ENCODE data around the gene SNAPC2.

The SNAPC2 gene

DNA sequence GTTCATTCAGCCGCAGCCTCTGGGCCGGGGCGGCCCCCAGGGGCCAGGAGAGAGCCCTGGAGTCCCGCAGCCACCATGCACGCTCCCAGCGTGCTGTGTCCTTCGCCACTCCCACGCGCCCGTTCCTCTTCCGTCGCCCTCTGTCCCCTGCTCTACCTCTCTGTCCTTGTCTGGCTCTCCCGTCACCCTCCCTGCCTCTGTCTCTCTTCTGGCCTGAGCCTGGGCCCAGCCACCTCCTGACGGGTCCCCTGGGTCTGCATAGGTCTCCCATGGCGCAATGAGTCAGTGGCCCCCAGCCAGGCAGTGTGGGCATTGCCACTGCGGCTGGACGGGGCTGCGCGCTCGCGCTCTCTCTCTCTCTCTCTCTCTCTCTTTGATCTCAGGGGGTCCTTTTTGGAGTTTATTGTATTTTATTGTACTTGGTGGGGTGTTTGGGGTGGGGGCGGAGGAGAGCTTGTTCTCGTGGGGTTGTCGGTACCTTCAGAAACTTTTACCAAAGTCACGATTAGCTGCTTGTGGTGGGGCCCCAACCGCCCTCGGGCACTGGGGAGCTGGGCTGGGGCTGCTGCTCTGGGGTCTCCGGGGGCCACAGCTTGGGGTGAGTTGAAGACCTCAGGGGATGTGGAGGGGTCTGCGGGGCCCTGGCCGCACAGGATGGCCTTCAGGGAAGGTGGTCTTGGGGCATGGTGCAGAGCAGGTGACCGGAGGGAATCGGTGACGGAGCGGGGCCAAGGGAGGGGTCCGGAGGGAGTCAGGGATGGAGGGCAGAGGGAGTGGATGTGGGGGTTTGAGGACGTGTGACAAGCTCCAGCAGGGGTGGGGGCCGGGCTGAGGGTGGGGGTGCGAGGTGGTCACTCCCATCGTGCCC, 7.2 kb upstream of the SNAPC2 start:
- peaks cover 16% of the 10 kb centered on the region for H3K36me3 ChIP-seq (ENCODE audit: low read depth)
- no peak for TF ChIP-seq CTCF (IDR thresholded peaks at IDR 0.05; ENCODE audit: poor library complexity, severe bottlenecking)
- H3K4me1 ChIP-seq (ENCODE audit: insufficient read depth, poor library complexity, severe bottlenecking): no peaks in the 10 kb centered on the region
- DNase-seq (ENCODE audit: low spot score): no peak
- ATAC-seq (ENCODE audit: low read depth): no peak
- no peaks in the 10 kb centered on the region for H3K9me3 ChIP-seq (ENCODE audit: severe bottlenecking)
- no peak overlapping the region for H3K27ac ChIP-seq (ENCODE audit: poor library complexity, severe bottlenecking)
- peaks cover 7% of the 10 kb centered on the region for H3K27me3 ChIP-seq (ENCODE audit: insufficient read depth, poor library complexity, severe bottlenecking)
- H3K4me3 ChIP-seq (ENCODE audit: severe bottlenecking): no peak overlapping the region

GRCh38 chr19:7913652-7914051, 6.5 kb upstream of the SNAPC2 start:
- ATAC-seq (ENCODE audit: low read depth): no peak
- peaks cover 16% of the 10 kb centered on the region for H3K36me3 ChIP-seq (ENCODE audit: low read depth)
- no peak overlapping the region for H3K27ac ChIP-seq (ENCODE audit: poor library complexity, severe bottlenecking)
- H3K4me3 ChIP-seq (ENCODE audit: severe bottlenecking): no peak overlapping the region
- H3K27me3 ChIP-seq (ENCODE audit: insufficient read depth, poor library complexity, severe bottlenecking): peaks cover 7% of the 10 kb centered on the region
- H3K4me1 ChIP-seq (ENCODE audit: insufficient read depth, poor library complexity, severe bottlenecking): no peaks in the 10 kb centered on the region
- TF ChIP-seq CTCF (IDR thresholded peaks at IDR 0.05; ENCODE audit: poor library complexity, severe bottlenecking): no peak
- no peaks in the 10 kb centered on the region for H3K9me3 ChIP-seq (ENCODE audit: severe bottlenecking)
- DNase-seq (ENCODE audit: low spot score): no peak

DNA sequence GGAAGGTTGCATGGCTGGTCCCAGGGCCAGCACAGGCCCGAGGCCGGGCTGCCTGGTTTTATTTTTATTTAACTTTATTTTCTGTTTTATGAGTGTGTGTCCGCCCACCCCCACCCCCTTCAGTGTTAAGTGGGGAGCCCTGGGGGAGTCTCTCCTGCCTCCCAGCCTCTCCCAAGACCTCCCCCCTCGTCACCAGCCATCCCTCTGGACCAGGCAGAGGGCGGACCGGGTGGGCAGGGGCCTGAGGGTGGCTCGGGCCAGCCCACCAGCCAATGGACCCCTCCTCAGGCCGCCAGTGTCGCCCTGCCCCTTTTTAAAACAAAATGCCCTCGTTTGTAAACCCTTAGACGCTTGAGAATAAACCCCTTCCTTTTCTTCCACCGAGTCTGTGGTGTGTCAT, 6.0 kb upstream of the SNAPC2 start:
- no peak for TF ChIP-seq CTCF (IDR thresholded peaks at IDR 0.05; ENCODE audit: poor library complexity, severe bottlenecking)
- no peak overlapping the region for H3K27ac ChIP-seq (ENCODE audit: poor library complexity, severe bottlenecking)
- H3K36me3 ChIP-seq (ENCODE audit: low read depth): peaks cover 16% of the 10 kb centered on the region
- peaks cover 7% of the 10 kb centered on the region for H3K27me3 ChIP-seq (ENCODE audit: insufficient read depth, poor library complexity, severe bottlenecking)
- ATAC-seq (ENCODE audit: low read depth) (no peak), DNase-seq (ENCODE audit: low spot score) (no peak)
- H3K4me1 ChIP-seq (ENCODE audit: insufficient read depth, poor library complexity, severe bottlenecking): no peaks in the 10 kb centered on the region
- no peak overlapping the region for H3K4me3 ChIP-seq (ENCODE audit: severe bottlenecking)
- no peaks in the 10 kb centered on the region for H3K9me3 ChIP-seq (ENCODE audit: severe bottlenecking)

- DNase-seq (ENCODE audit: low spot score) (no peak), ATAC-seq (ENCODE audit: low read depth) (no peak)
- Histone ChIP-seq H3K27me3 (ENCODE audit: insufficient read depth, poor library complexity, severe bottlenecking) (peaks cover 7% of the 10 kb centered on the region), H3K4me3 (ENCODE audit: severe bottlenecking) (peak within 1 kb of the TSS; percentile 42), H3K9me3 (ENCODE audit: severe bottlenecking) (no peaks in the 10 kb centered on the region), H3K36me3 (ENCODE audit: low read depth) (peaks cover 16% of the 10 kb centered on the region), H3K27ac (ENCODE audit: poor library complexity, severe bottlenecking) (no peak within 1 kb of the TSS), H3K4me1 (ENCODE audit: insufficient read depth, poor library complexity, severe bottlenecking) (no peaks in the 10 kb centered on the region)
- TF ChIP-seq CTCF (IDR thresholded peaks at IDR 0.05; ENCODE audit: poor library complexity, severe bottlenecking): no peak
Observed at GRCh38 chr19:7914598-7915045, 5.5 kb upstream of the SNAPC2 start, which contains the start of gene TGFBR3L. Gene TGFBR3L, plus strand, starts transcription at chr19:7914830.

Data from RWPE2 (cell line).